IMR-90 (cell line): Measurements from ENCODE around the gene TBC1D1.

Experiments
- CEBPB ChIP-seq: IDR thresholded peaks from 2 replicates; pipeline ENCODE4 v1.6.1; 2012; ENCODE audit warnings: low read depth, low read length, improper control_type of control experiment
- CTCF ChIP-seq: conservative IDR thresholded peaks from 2 replicates; pipeline ENCODE4 v1.5.1; 2012; ENCODE audit warnings: mild to moderate bottlenecking, low read depth, low read length, improper control_type of control experiment
- FOS ChIP-seq: fragments of 150-350 bp; IDR thresholded peaks from 2 replicates; pipeline ENCODE4 v1.6.1; 2016; ENCODE audit warnings: low read depth, low read length
- MAFK ChIP-seq: IDR thresholded peaks from 2 replicates; pipeline ENCODE4 v1.6.1; 2012; ENCODE audit warnings: low read depth, low read length, improper control_type of control experiment
- MAZ ChIP-seq: IDR thresholded peaks from 2 replicates; pipeline ENCODE4 v1.6.1; 2012; ENCODE audit warnings: low read depth, mild to moderate bottlenecking, low read length, improper control_type of control experiment, moderate library complexity, borderline replicate concordance
- MXI1 ChIP-seq: IDR thresholded peaks from 2 replicates; pipeline ENCODE4 v1.6.1; 2012; ENCODE audit warnings: low read depth, mild to moderate bottlenecking, low read length, moderate library complexity, borderline replicate concordance
- NFE2L2 ChIP-seq: fragments of 150-350 bp; IDR thresholded peaks from 2 replicates; pipeline ENCODE4 v1.6.1; 2016; ENCODE audit warnings: low read depth, mild to moderate bottlenecking, low read length
- POLR2A ChIP-seq: IDR thresholded peaks from 2 replicates; pipeline ENCODE4 v1.6.1; 2012; ENCODE audit warnings: mild to moderate bottlenecking, low read depth, low read length
- RAD21 ChIP-seq: IDR thresholded peaks from 2 replicates; pipeline ENCODE4 v1.6.1; 2012; ENCODE audit warnings: low read length, improper control_type of control experiment
- RCOR1 ChIP-seq: IDR thresholded peaks from 2 replicates; pipeline ENCODE4 v1.6.1; 2012; ENCODE audit warnings: mild to moderate bottlenecking, low read length, improper control_type of control experiment; ENCODE audit not compliant: insufficient replicate concordance
- RFX5 ChIP-seq: IDR thresholded peaks from 2 replicates; pipeline ENCODE4 v1.8.0; 2012; ENCODE audit warnings: low read depth, mild to moderate bottlenecking, low read length, moderate library complexity
- SMC3 ChIP-seq: fragments of 150-350 bp; IDR thresholded peaks from 2 replicates; pipeline ENCODE4 v1.6.1; 2016; ENCODE audit warnings: low read depth, mild to moderate bottlenecking, antibody characterized with exemption, low read length, moderate library complexity
- USF2 ChIP-seq: fragments of 150-350 bp; IDR thresholded peaks from 2 replicates; pipeline ENCODE4 v1.6.1; 2017; ENCODE audit warnings: mild to moderate bottlenecking, antibody characterized with exemption, low read length, low read depth

GRCh38 chr4:37902738-37903693, 12.1 kb downstream of the TBC1D1 start:
- TF ChIP-seq CTCF, result no peak
- TF ChIP-seq MXI1, result no peak
- no peak for TF ChIP-seq POLR2A
- TF ChIP-seq RFX5, result no peak
- no peak for TF ChIP-seq CEBPB
- no peak for TF ChIP-seq USF2
- TF ChIP-seq MAFK, result no peak
- TF ChIP-seq FOS, result no peak
- TF ChIP-seq SMC3, result no peak
- TF ChIP-seq NFE2L2, result no peak
- TF ChIP-seq RCOR1, result no peak
- TF ChIP-seq RAD21, result no peak
- no peak for TF ChIP-seq MAZ
